Thyroid gland (tissue), 4 donors: ENCODE measurements around the gene PLXDC2. TPM values are rescaled to one million over a fixed set of nuclear protein-coding genes. Genes with fewer than 3 reads are reported as not detected.

Experiments
- DNase-seq, 2 donors: peaks; one replicate each; pipeline ENCODE4 v3.0.0-alpha.2; 2019
- H3K27ac ChIP-seq, 3 donors: fragments of 200-600 bp; sonication (generic); 1 replicate in 2 of 3; 2 replicates in 1 of 3; pipeline ENCODE4 v1.5.1; 2016 to 2019; ENCODE audit warnings: mild to moderate bottlenecking in 1 of 3, moderate library complexity in 1 of 3
- H3K27me3 ChIP-seq: fragments of 200-600 bp; sonication (generic); one replicate; pipeline ENCODE4 v1.5.1; 2019
- H3K36me3 ChIP-seq, 2 donors: fragments of 200-600 bp; sonication (generic); one replicate each; pipeline ENCODE4 v1.5.1; 2016 to 2019
- H3K4me1 ChIP-seq, 2 donors: fragments of 200-600 bp; sonication (generic); one replicate each; pipeline ENCODE4 v1.5.1; 2017 to 2019
- H3K4me3 ChIP-seq, 3 donors: fragments of 200-600 bp; sonication (generic); replicated peaks in 1 of 3; 1 replicate in 2 of 3; 2 replicates in 1 of 3; pipeline ENCODE4 v1.5.1; 2016; ENCODE audit warnings: mild to moderate bottlenecking in 1 of 3
- H3K9me3 ChIP-seq: fragments of 200-600 bp; sonication (generic); one replicate; pipeline ENCODE4 v1.5.1; 2017
- CTCF ChIP-seq, 6 experiments: fragments of 200-600 bp in 3 of 6; fragments of 450-650 bp in 3 of 6; sonication (generic) in 3 of 6; IDR thresholded peaks; one replicate each; pipeline ENCODE4 v1.5.1; 2016 to 2019; ENCODE audit warnings: antibody characterized with exemption in 6 of 6, mild to moderate bottlenecking in 2 of 6, inconsistent platforms in 1 of 6, moderate library complexity in 1 of 6
- POLR2A ChIP-seq, 2 donors: fragments of 450-650 bp; IDR thresholded peaks; one replicate each; pipeline ENCODE4 v1.6.1; 2017; ENCODE audit warnings: antibody characterized with exemption in 2 of 2, mild to moderate bottlenecking in 2 of 2, moderate library complexity in 1 of 2
- WGBS, 2 donors: methylation state at CpG; one replicate each; pipeline ENCODE4 v1.1.5; 2017; 5-methylcytosine and 5-hydroxymethylcytosine counted together
- intact Hi-C: fragments of 100-400 bp; cut with DNase I; formaldehyde crosslinking; loops from one replicate; pipeline ENCODE4 v1.15.1; 2023
- total RNA-seq, 4 donors: library from RNA; depleted of rRNA; stranded (reverse); fragments of >200 nt; gene quantifications; one replicate each; pipeline ENCODE4 v1.2.3, GENCODE V29; 2016

PLXDC2 gene
- total RNA-seq, 4 donors from 2014 or later = 44.6 to 91.0 (median 47.6) TPM

GRCh38 chr10:19818876-19819275 is 2.6 kb downstream of the PLXDC2 start:
- peaks cover 0 to 7% of the 10 kb centered on the region in 2 donors for H3K4me1 ChIP-seq

GRCh38 chr10:19819419-19820033 is 3.3 kb downstream of the PLXDC2 start:
- WGBS, 2 donors = 1% methylated on average over 2 of the region's 2 CpGs
- peak; percentile 15 to 29 for DNase-seq
- peak overlapping the region in 1 of 3 donors; percentile 8 for H3K4me3 ChIP-seq
- TF ChIP-seq CTCF (IDR thresholded peaks at IDR 0.05) (peak; percentile 39 to 80 (median 72)), POLR2A (IDR thresholded peaks at IDR 0.05) (no peak)
- H3K9me3 ChIP-seq = no peaks in the 10 kb centered on the region
- intact Hi-C loops = loop anchor here (10.0 kb wide), 1 partner anchor 115 kb away; no protein-coding TSS in a partner anchor
- H3K27me3 ChIP-seq = no peaks in the 10 kb centered on the region
- peaks cover 5 to 7% of the 10 kb centered on the region in 2 donors for H3K4me1 ChIP-seq
- H3K36me3 ChIP-seq = no peaks in the 10 kb centered on the region
- peak overlapping the region in 2 of 3 donors; percentile 5 to 38 for H3K27ac ChIP-seq

More at GRCh38 chr10:19818876-19819275, 2.6 kb downstream of the PLXDC2 start:
- WGBS, 2 donors = 44 to 56% methylated on average over 1 of the region's 1 CpG
- DNase-seq = no peak
- intact Hi-C loops = no loop called here
- Histone ChIP-seq H3K4me3 (no peak overlapping the region), H3K9me3 (no peaks in the 10 kb centered on the region), H3K27me3 (no peaks in the 10 kb centered on the region), H3K27ac (peak overlapping the region in 1 of 3 donors; percentile 24), H3K36me3 (no peaks in the 10 kb centered on the region)
- TF ChIP-seq CTCF (IDR thresholded peaks at IDR 0.05) (no peak), POLR2A (IDR thresholded peaks at IDR 0.05) (no peak)

GRCh38 chr10:19824381-19825342 is 8.4 kb downstream of the PLXDC2 start:
- H3K27ac ChIP-seq = no peak overlapping the region

GRCh38 chr10:19825700-19826099 is 9.5 kb downstream of the PLXDC2 start:
- no peak for DNase-seq
- WGBS, 2 donors = 79 to 84% methylated on average over 2 of the region's 2 CpGs
- no peak for TF ChIP-seq CTCF (IDR thresholded peaks at IDR 0.05)
- no peak for TF ChIP-seq POLR2A (IDR thresholded peaks at IDR 0.05)
- H3K27ac ChIP-seq = no peak overlapping the region
- H3K4me3 ChIP-seq = no peak overlapping the region
- H3K27me3 ChIP-seq = no peaks in the 10 kb centered on the region
- peaks cover 11 to 30% of the 10 kb centered on the region in 2 donors for H3K4me1 ChIP-seq
- intact Hi-C loops = loop anchor here (10.0 kb wide), 1 partner anchor 109 kb away; no protein-coding TSS in a partner anchor
- H3K36me3 ChIP-seq = no peaks in the 10 kb centered on the region
- no peaks in the 10 kb centered on the region for H3K9me3 ChIP-seq

More at GRCh38 chr10:19824381-19825342, 8.4 kb downstream of the PLXDC2 start:
- DNase-seq = no peak
- Histone ChIP-seq H3K4me3 (no peak overlapping the region), H3K36me3 (no peaks in the 10 kb centered on the region), H3K27me3 (no peaks in the 10 kb centered on the region), H3K9me3 (no peaks in the 10 kb centered on the region), H3K4me1 (peaks cover 11 to 30% of the 10 kb centered on the region in 2 donors)
- TF ChIP-seq POLR2A (IDR thresholded peaks at IDR 0.05) = no peak
- TF ChIP-seq CTCF (IDR thresholded peaks at IDR 0.05) = no peak
- WGBS, 2 donors = 84 to 85% methylated on average over 5 of the region's 5 CpGs
- intact Hi-C loops = loop anchor here (10.0 kb wide), 1 partner anchor 110 kb away; no protein-coding TSS in a partner anchor
